ENCODE measurements around the gene TAF1D. TPM values are rescaled to one million over a fixed set of nuclear protein-coding genes. Genes with fewer than 3 reads are reported as not detected.

The TAF1D gene
- total RNA-seq, 4 donors from 2014 or later: 68.8 to 178 (median 116) TPM

- WGBS, 2 donors: 98 to 100% methylated on average over 11 to 12 of the region's 38 CpGs
Observed at GRCh38 chr11:93757924-93758865, 16.9 kb upstream of the TAF1D start.

GRCh38 chr11:93757301-93757700 is 16.0 kb upstream of the TAF1D start:
- no peaks in the 10 kb centered on the region for H3K4me1 ChIP-seq
- WGBS, 2 donors: 75 to 88% methylated on average over 2 to 3 of the region's 3 CpGs
- peaks cover 7 to 96% (median 16%) of the 10 kb centered on the region in 3 donors for H3K36me3 ChIP-seq
- intact Hi-C loops (cut with DNase I): no loop called here
- no peaks in the 10 kb centered on the region for H3K27me3 ChIP-seq
- H3K4me3 ChIP-seq: no peak overlapping the region
- DNase-seq: no peak
- no peak overlapping the region for H3K27ac ChIP-seq
- TF ChIP-seq POLR2A (IDR thresholded peaks at IDR 0.05): no peak
- TF ChIP-seq CTCF (IDR thresholded peaks at IDR 0.05): no peak
- H3K9me3 ChIP-seq: no peaks in the 10 kb centered on the region

More at GRCh38 chr11:93757924-93758865, 16.9 kb upstream of the TAF1D start:
- intact Hi-C loops (cut with DNase I): no loop called here
- Histone ChIP-seq H3K4me1 (no peaks in the 10 kb centered on the region), H3K4me3 (no peak overlapping the region), H3K9me3 (no peaks in the 10 kb centered on the region), H3K27me3 (no peaks in the 10 kb centered on the region), H3K27ac (no peak overlapping the region), H3K36me3 (peaks cover 7 to 97% (median 16%) of the 10 kb centered on the region in 3 donors)
- no peak for DNase-seq
- TF ChIP-seq POLR2A (IDR thresholded peaks at IDR 0.05) (no peak), CTCF (IDR thresholded peaks at IDR 0.05) (no peak)

- Histone ChIP-seq H3K36me3 (peaks cover 7 to 95% (median 16%) of the 10 kb centered on the region in 3 donors), H3K27ac (no peak overlapping the region)
- intact Hi-C loops (cut with DNase I): no loop called here
Observed at GRCh38 chr11:93756748-93757147, 15.5 kb upstream of the TAF1D start.

GRCh38 chr11:93753241-93753640 is 11.9 kb upstream of the TAF1D start:
- 94 to 96% methylated on average over 2 of the region's 2 CpGs for WGBS, 2 donors
- Histone ChIP-seq H3K36me3 (peaks cover 4 to 62% (median 11%) of the 10 kb centered on the region in 3 donors), H3K4me1 (no peaks in the 10 kb centered on the region), H3K27me3 (no peaks in the 10 kb centered on the region), H3K9me3 (no peaks in the 10 kb centered on the region), H3K27ac (no peak overlapping the region), H3K4me3 (no peak overlapping the region)
- DNase-seq: no peak
- TF ChIP-seq POLR2A (IDR thresholded peaks at IDR 0.05): no peak
- TF ChIP-seq CTCF (IDR thresholded peaks at IDR 0.05): no peak
- intact Hi-C loops (cut with DNase I): no loop called here

More at GRCh38 chr11:93756748-93757147, 15.5 kb upstream of the TAF1D start:
- no peaks in the 10 kb centered on the region for H3K27me3 ChIP-seq
- 83% methylated on average over 3 of the region's 3 CpGs for WGBS, 2 donors
- H3K4me3 ChIP-seq: no peak overlapping the region
- no peaks in the 10 kb centered on the region for H3K9me3 ChIP-seq
- H3K4me1 ChIP-seq: no peaks in the 10 kb centered on the region
- DNase-seq: no peak
- TF ChIP-seq POLR2A (IDR thresholded peaks at IDR 0.05) (no peak), CTCF (IDR thresholded peaks at IDR 0.05) (no peak)

- 78 to 90% methylated on average over 1 of the region's 1 CpG for WGBS, 2 donors
- H3K27me3 ChIP-seq: no peaks in the 10 kb centered on the region
- intact Hi-C loops (cut with DNase I): no loop called here
- H3K9me3 ChIP-seq: no peaks in the 10 kb centered on the region
- H3K36me3 ChIP-seq: peaks cover 0 to 45% (median 6%) of the 10 kb centered on the region in 3 donors
- no peak for TF ChIP-seq CTCF (IDR thresholded peaks at IDR 0.05)
- no peak for TF ChIP-seq POLR2A (IDR thresholded peaks at IDR 0.05)
- no peak for DNase-seq
- no peak overlapping the region for H3K4me3 ChIP-seq
- no peaks in the 10 kb centered on the region for H3K4me1 ChIP-seq
- H3K27ac ChIP-seq: no peak overlapping the region
Observed at GRCh38 chr11:93751001-93751400, 9.7 kb upstream of the TAF1D start.

All from esophagus squamous epithelium (tissue), 5 donors.